Skin epidermis (tissue), 12 donors: ENCODE results near the gene GPR107.
A peak's percentile ranks its signal among the peaks of the same experiment; 100 is the strongest.

Source experiments
- H3K27ac ChIP-seq, 21 experiments: fragments of 200-600 bp; sonication (generic) in 11 of 21; one replicate each; pipeline ENCODE4 v1.5.0; 2020; ENCODE audit warnings: mild to moderate bottlenecking in 3 of 21, inconsistent platforms in 2 of 21, moderate library complexity in 2 of 21
- H3K4me3 ChIP-seq, 7 experiments: fragments of 200-600 bp; sonication (generic) in 2 of 7; one replicate each; pipeline ENCODE4 v1.5.0; 2020; ENCODE audit warnings: inconsistent platforms in 2 of 7, mild to moderate bottlenecking in 2 of 7, moderate library complexity in 1 of 7

Gene GPR107

GRCh38 chr9:130026583-130027340, 26.9 kb upstream of the GPR107 start:
- H3K27ac ChIP-seq: peak overlapping the region in 2 of 21 experiments; percentile 5 to 9
- H3K4me3 ChIP-seq: no peak overlapping the region

DNA sequence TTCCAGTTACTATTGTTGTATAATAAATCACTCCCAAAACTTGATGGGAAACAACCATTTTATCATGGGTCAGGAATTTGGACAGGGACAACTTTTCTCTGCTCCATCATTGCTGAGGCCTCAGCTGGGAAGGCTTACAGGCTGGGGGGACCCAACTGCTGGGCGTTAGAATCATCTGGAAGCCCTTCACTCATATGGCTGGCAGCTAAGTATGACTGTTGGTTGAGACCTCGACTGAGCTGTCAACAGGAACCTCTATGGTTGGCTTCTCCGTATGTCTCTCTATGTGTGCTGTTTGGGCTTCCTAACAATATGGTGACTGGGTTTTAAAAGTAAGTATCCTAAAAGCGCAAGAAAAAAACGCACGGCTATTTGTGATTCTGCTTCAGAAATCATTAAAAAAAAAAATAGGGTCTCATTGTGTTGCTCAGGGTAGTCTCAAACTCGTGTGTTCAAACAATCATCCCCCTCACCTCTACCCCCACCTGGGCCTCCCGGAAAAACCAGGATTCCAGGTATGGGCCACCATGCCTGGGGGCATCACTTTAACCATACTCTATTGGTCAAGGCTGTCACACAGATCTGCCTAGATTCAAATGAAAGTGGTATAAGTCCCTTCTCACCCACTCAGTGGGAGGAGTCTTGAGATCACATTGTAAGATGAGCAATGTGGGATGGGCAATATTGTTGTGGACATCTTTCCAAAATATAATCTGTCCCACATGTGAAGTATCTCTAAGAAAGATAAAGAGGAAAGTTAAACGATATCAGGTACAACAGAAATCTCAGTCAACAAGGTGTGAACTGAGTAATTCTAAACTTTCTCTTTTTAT, 26.0 kb upstream of the GPR107 start:
- Histone ChIP-seq H3K27ac (peak overlapping the region in 1 of 21 experiments; percentile 4), H3K4me3 (no peak overlapping the region)

GRCh38 chr9:130028493-130029222, 25.0 kb upstream of the GPR107 start:
- Histone ChIP-seq H3K27ac (peak overlapping the region in 2 of 21 experiments; percentile 9 to 52), H3K4me3 (no peak overlapping the region)

DNA sequence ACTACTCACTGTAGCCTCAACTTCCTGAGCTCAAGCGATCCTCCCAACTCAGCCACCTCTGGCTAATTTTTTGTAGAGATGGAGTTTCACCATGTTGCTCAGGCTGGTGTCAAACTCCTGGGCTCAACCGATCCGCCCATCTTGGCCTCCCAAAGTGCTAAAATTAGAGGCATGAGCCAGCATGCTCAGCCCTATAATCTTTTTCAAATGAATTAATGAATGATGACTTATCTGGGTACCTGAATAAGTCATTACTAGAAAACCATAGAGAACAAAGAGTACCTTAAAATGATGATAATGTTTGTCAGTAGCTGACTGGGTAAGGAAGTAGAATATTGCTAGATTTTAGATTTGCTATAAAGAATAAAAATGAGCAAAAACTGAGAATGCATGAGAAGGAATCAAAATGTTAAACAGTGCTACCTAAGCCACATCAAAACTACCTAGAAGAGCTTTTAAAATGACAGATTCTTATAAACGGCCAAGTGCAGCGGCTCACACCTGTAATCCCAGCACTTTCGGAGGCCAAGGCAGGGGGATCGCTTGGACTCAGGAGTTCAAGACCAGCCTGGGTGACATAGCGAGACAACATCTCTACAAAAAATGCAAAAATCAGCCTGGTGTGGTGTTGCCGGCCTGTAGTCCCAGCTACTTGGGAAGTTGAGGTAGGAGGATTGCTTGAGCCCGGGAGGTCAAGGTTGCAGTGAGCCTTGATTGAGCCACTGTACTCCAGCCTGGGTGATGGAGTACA, 24.3 kb upstream of the GPR107 start:
- H3K27ac ChIP-seq: peak overlapping the region in 4 of 21 experiments; percentile 9 to 52 (median 42)

GRCh38 chr9:130030651-130031127, 23.0 kb upstream of the GPR107 start:
- no peak overlapping the region for H3K4me3 ChIP-seq
- H3K27ac ChIP-seq: peak overlapping the region in 5 of 21 experiments; percentile 7 to 34 (median 22)

More for the DNA sequence above, 24.3 kb upstream of the GPR107 start:
- H3K4me3 ChIP-seq: no peak overlapping the region

DNA sequence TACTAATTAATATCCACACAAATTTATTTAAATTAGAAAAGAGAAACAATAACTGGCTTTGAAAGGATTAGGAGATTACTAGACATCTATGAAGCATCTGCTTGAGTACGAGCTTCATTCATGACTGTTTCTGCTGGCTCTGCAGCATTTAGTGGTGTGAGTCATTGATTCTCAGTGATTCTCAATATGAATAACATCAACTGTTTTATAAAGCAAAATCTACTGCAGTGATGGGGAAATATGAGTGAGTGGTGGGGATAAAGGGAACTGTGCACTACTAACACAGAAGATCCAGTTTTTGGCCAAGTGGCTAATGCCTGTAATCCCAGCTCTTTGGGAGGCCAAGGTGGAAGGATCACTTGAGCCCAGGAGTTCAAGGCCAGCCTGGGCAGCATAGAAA, 19.1 kb upstream of the GPR107 start:
- peak overlapping the region in 6 of 21 experiments; percentile 8 to 52 (median 28) for H3K27ac ChIP-seq

DNA sequence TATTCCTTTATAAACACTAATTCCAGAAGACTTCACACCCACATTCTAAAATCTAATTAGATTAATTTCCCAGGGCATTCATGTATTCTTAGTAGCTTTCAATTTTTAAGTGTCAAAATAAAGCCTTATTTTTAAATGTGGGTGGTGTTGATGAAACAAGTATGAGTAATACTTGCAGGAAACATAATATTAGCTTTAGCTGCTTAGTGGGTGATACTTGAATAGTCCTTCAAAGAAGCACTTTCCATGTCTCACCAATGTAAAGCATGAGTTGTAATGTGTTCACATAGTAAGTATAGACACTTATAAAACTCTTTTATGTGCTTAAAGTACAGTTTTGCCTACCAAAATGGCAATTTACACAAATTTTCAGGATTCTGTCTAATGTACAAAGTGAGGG, 17.6 kb upstream of the GPR107 start:
- peak overlapping the region in 6 of 21 experiments; percentile 9 to 53 (median 52) for H3K27ac ChIP-seq
- no peak overlapping the region for H3K4me3 ChIP-seq

More for the DNA sequence above, 19.1 kb upstream of the GPR107 start:
- H3K4me3 ChIP-seq: no peak overlapping the region

GRCh38 chr9:130039528-130040147, 14.1 kb upstream of the GPR107 start:
- Histone ChIP-seq H3K4me3 (peak overlapping the region in 4 of 7 experiments; percentile 3 to 100 (median 52)), H3K27ac (peak overlapping the region in 13 of 21 experiments; percentile 2 to 100 (median 56))

- peak overlapping the region; percentile 84 to 100 (median 93) for H3K4me3 ChIP-seq
- H3K27ac ChIP-seq: peak overlapping the region in 18 of 21 experiments; percentile 54 to 100 (median 95)
Measured at GRCh38 chr9:130040984-130041647, 12.6 kb upstream of the GPR107 start.

- H3K4me3 ChIP-seq: peak overlapping the region; percentile 84 to 100 (median 93)
- H3K27ac ChIP-seq: peak overlapping the region; percentile 73 to 100 (median 95)
Measured at GRCh38 chr9:130041648-130042405, 11.9 kb upstream of the GPR107 start.

DNA sequence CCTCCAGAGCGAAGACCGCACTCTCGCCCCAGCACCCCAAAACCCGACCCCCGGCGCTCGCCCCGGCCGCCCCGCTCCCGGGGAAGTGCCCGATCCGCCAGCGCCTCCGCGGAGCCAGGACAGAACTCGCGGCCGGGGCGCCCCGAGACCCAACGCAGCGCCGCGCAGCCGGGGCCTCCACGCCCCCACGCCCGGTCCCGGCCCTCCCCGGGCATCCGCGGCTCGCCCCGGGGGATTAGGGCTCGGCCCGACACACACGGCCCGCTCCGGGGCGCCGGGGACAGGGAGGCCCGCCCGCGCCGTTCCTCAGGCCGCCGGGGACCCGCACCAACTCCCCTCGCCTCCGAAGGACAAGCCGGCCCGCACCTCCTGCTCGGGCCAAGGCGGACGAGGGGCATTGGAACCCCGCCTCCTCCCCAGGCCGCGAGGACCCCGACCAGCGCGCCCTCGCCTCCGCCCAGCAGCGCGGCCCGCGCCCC, 11.3 kb upstream of the GPR107 start:
- peak overlapping the region; percentile 84 to 100 (median 93) for H3K4me3 ChIP-seq
- peak overlapping the region; percentile 73 to 100 (median 95) for H3K27ac ChIP-seq

GRCh38 chr9:130042885-130043653, 10.6 kb upstream of the GPR107 start, which contains the start of gene FNBP1:
FNBP1 (minus strand) TSS chr9:130043189; CDS start chr9:130042975, 214 bp downstream.
- Histone ChIP-seq H3K4me3 (peak within 1 kb of the TSS; percentile 84 to 100 (median 93)), H3K27ac (peak within 1 kb of the TSS; percentile 73 to 100 (median 95))

DNA sequence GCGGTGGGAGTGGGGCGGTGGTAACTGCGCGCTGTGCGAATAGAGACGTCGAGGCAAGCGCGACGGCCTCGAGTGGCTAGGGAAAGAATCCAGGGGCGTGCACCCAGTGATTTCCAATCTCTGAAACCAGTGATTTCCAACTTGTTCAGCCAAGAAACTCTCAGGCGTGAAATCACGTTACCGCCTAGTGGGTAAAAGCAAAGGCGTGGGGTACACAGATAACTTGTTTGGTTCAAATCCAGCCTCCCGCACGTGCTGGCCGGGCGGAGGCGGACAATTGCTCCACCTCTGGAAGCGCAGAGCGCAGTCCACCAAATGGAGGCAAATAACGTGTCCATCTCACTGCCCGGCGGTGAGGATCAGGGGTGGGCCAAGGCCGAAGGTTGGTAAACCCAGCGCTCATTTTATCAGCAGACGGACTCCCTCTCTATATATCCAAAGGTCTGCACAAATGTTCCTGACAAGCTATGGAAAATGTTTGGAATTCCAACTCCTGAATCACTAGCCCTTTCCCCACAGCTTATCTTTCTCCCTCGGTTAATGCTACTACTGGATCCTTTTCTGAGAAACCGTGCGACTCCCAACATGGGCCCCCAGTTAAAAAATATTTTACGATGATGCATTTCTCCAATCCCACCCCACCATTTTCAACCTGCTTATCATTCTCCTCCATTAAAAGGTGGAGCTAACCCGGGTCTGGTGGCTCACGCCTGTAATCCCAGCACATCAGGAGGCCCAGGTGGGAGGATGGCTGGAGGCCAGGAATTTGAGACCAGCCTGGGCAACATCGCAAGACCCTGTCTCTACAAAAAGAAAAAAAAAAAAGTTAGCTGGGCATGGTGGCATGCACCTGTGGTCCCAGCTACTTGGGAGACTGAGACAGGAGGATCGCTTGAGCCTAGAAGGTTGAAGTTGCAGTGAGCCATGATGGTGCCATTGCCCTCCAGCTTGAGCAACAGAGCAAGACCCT, 9.8 kb upstream of the GPR107 start:
- peak overlapping the region; percentile 84 to 100 (median 93) for H3K4me3 ChIP-seq
- peak overlapping the region; percentile 73 to 100 (median 95) for H3K27ac ChIP-seq

DNA sequence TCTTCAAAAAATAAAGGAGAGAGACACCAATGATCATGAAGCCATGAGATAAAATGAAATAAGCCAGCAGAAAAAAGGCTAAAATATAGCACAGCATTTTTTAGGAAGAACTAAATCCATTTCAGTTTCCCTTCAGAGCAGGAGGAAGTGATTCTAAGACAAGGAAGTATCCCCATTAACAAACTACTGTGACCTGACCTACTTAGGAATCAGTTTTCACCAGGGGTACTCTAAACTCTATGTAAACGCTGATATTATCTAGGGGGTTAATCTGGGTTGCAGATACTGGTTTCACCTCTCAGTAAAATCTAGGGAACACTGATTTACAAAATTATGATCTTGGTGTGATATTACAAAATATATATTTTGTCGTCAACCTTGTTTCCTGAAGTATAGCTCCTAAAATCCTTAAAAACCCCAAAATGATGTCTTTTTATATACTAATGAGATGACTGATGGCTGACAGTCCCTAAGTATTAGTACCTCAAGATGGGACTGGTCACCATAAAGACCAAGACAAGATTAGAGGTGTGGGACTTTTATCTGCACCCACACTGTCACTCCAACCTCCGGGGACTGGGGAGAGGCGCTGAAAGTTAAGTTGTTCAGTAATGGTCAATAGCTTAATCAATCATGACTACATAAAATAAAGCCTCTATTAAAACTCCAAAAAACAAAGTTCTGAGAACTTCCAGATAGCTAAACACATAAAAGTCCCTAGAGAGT, 7.8 kb upstream of the GPR107 start:
- peak overlapping the region in 16 of 21 experiments; percentile 9 to 100 (median 58) for H3K27ac ChIP-seq
- no peak overlapping the region for H3K4me3 ChIP-seq
